Epithelial cell of proximal tubule (primary cell): ENCODE measurements around the gene DENND5B. TPM values are rescaled to one million over a fixed set of nuclear protein-coding genes. Genes with fewer than 3 reads are reported as not detected.
"Not testable (repeated sequence)": the region's sequence is repeated elsewhere in the genome, so short reads cannot be mapped to it uniquely, and the experiment has no call there.

Source experiments
- DNase-seq: peaks from one replicate; pipeline ENCODE4 v3.0.0-alpha.2; 2011; ENCODE audit warnings: low read depth
- H3K4me3 ChIP-seq: 2 replicates; pipeline ENCODE4 v1.5.1; 2011; ENCODE audit warnings: low read depth, mild to moderate bottlenecking, low read length
- CTCF ChIP-seq: conservative IDR thresholded peaks from 2 replicates; pipeline ENCODE4 v1.5.1; 2012; ENCODE audit warnings: low read depth, mild to moderate bottlenecking, low read length
- total RNA-seq: library from RNA; depleted of rRNA; stranded (reverse); fragments of >200 nt; gene quantifications from 2 replicates; pipeline ENCODE4 v1.2.3, GENCODE V29; 2015

DENND5B gene
- total RNA-seq, 1 donor from 2014 or later, result 8.6 TPM

GRCh38 chr12:31390991-31391390 is 199.9 kb downstream of the DENND5B start:
- no peak for TF ChIP-seq CTCF
- no peak overlapping the region for H3K4me3 ChIP-seq
- DNase-seq, result no peak

- no peak overlapping the region for H3K4me3 ChIP-seq
- TF ChIP-seq CTCF, result no peak
- no peak for DNase-seq
Observed at GRCh38 chr12:31388713-31389112, 202.2 kb downstream of the DENND5B start.

GRCh38 chr12:31387466-31387865 is 203.5 kb downstream of the DENND5B start:
- H3K4me3 ChIP-seq, result no peak overlapping the region
- TF ChIP-seq CTCF, result no peak
- no peak for DNase-seq

GRCh38 chr12:31387011-31387410 is 203.9 kb downstream of the DENND5B start:
- no peak overlapping the region for H3K4me3 ChIP-seq
- no peak for TF ChIP-seq CTCF
- no peak for DNase-seq

GRCh38 chr12:31386364-31386777 is 204.6 kb downstream of the DENND5B start:
- H3K4me3 ChIP-seq, result no peak overlapping the region
- TF ChIP-seq CTCF, result no peak
- DNase-seq, result no peak

GRCh38 chr12:31377210-31377609 is 213.7 kb downstream of the DENND5B start:
- DNase-seq, H3K4me3 ChIP-seq: not testable (repeated sequence)

- H3K4me3 ChIP-seq, DNase-seq: not testable (repeated sequence)
Observed at GRCh38 chr12:31375422-31375821, 215.5 kb downstream of the DENND5B start.

- no peak for TF ChIP-seq CTCF
- DNase-seq, result no peak
Observed at GRCh38 chr12:31371256-31371620, 219.7 kb downstream of the DENND5B start.

More at GRCh38 chr12:31371256-31371620, 219.7 kb downstream of the DENND5B start:
- H3K4me3 ChIP-seq, result no peak overlapping the region
